Cardiac muscle cell (in vitro differentiated cells and primary cell): Measurements from ENCODE around the gene TMEM26. TPM values are rescaled to one million over a fixed set of nuclear protein-coding genes. Genes with fewer than 3 reads are reported as not detected.

Experiments used
- DNase-seq, 2 donors: peaks; one replicate each; pipeline versions ENCODE4 v3.0.0 to v3.0.0-alpha.2; 2010 to 2017; ENCODE audit warnings: low read depth in 1 of 2, low spot score in 1 of 2
- H3K27ac ChIP-seq: fragments of 200-600 bp; sonication (generic); 2 replicates; pipeline ENCODE4 v1.5.1; 2016
- H3K27me3 ChIP-seq: fragments of 200-600 bp; sonication (generic); 2 replicates; pipeline ENCODE4 v1.6.0; 2016; ENCODE audit warnings: control low read depth
- H3K36me3 ChIP-seq: fragments of 200-600 bp; sonication (generic); 2 replicates; pipeline ENCODE4 v1.5.1; 2016; ENCODE audit warnings: control low read depth
- H3K4me1 ChIP-seq: fragments of 200-600 bp; sonication (generic); 2 replicates; pipeline ENCODE4 v1.8.1; 2017; ENCODE audit warnings: low read depth, mild to moderate bottlenecking, mixed run types
- H3K4me3 ChIP-seq: fragments of 200-600 bp; sonication (generic); 2 replicates; pipeline ENCODE4 v1.5.1; 2016; ENCODE audit warnings: mild to moderate bottlenecking
- H3K9me3 ChIP-seq: fragments of 200-600 bp; sonication (generic); 2 replicates; pipeline ENCODE4 v1.5.1; 2017; ENCODE audit warnings: low read depth, mild to moderate bottlenecking, control low read depth
- polyA plus RNA-seq: library from polyadenylated mRNA; unstranded; fragments of >200 nt; fragmentation: Nextera tagmentation; extraction: Ambion mirVana; gene quantifications from 2 replicates; pipeline ENCODE4 v1.2.1, GENCODE V29; 2016
- total RNA-seq: library from RNA; depleted of rRNA; stranded (reverse); fragments of >200 nt; gene quantifications from 2 replicates; pipeline ENCODE4 v1.2.3, GENCODE V29; 2016
- TF ChIP-seq, protein P1 (sequence below): IDR thresholded peaks from 2 replicates; pipeline ENCODE4 v1.5.1; 2012; ENCODE audit warnings: low read depth, mild to moderate bottlenecking, low read length

TMEM26 gene
- total and polyA plus RNA-seq, 2 experiments from 2014 or later, result 1.1 to 1.2 TPM

DNA sequence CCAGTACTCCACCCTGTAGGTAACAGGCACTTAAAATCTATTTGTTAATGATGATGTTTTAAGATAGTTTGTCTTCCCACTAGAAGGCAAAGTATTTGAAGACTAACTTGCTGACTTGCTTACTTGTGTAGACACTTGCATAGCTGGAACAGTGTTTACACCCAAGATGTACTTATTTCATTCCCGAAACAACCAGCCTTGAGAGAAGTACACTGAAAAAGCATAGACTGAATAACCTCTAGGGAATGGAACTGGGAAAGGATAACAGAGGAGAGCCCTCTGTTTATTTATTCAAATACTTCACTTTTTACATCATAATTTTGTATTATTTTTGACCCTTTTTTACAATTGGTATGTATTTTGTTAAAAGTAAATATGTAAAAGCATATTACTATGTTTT is 33.1 kb upstream of the TMEM26 start:
- Histone ChIP-seq H3K4me3 (no peak overlapping the region), H3K27ac (no peak overlapping the region), H3K4me1 (no peaks in the 10 kb centered on the region), H3K9me3 (no peaks in the 10 kb centered on the region), H3K27me3 (no peaks in the 10 kb centered on the region), H3K36me3 (no peaks in the 10 kb centered on the region)
- DNase-seq, result no peak
- TF ChIP-seq, protein P1, sequence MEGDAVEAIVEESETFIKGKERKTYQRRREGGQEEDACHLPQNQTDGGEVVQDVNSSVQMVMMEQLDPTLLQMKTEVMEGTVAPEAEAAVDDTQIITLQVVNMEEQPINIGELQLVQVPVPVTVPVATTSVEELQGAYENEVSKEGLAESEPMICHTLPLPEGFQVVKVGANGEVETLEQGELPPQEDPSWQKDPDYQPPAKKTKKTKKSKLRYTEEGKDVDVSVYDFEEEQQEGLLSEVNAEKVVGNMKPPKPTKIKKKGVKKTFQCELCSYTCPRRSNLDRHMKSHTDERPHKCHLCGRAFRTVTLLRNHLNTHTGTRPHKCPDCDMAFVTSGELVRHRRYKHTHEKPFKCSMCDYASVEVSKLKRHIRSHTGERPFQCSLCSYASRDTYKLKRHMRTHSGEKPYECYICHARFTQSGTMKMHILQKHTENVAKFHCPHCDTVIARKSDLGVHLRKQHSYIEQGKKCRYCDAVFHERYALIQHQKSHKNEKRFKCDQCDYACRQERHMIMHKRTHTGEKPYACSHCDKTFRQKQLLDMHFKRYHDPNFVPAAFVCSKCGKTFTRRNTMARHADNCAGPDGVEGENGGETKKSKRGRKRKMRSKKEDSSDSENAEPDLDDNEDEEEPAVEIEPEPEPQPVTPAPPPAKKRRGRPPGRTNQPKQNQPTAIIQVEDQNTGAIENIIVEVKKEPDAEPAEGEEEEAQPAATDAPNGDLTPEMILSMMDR, result no peak

DNA sequence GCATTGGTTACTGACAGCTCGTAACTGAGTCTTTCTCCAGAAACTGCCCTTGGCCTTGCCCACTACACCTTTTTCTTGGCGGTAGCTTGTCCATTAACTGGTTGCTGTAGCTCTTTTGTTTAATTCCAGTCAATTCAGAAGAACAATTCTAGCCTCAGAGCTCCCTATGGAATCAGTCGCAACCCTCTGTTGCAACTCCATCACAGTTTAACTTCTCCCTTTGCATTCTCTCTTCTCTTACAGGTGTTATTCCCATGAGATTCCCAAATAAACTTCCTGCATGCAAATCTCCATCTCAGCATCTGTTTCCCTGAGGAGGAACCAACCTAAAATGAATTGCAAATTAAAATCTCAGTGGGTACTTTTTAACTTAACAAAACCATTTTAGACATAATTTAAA is 28.4 kb upstream of the TMEM26 start:
- Histone ChIP-seq H3K4me1 (no peaks in the 10 kb centered on the region), H3K27ac (no peak overlapping the region), H3K27me3 (no peaks in the 10 kb centered on the region), H3K36me3 (no peaks in the 10 kb centered on the region), H3K9me3 (no peaks in the 10 kb centered on the region), H3K4me3 (no peak overlapping the region)
- TF ChIP-seq, protein P1, result no peak
- DNase-seq, result no peak

DNA sequence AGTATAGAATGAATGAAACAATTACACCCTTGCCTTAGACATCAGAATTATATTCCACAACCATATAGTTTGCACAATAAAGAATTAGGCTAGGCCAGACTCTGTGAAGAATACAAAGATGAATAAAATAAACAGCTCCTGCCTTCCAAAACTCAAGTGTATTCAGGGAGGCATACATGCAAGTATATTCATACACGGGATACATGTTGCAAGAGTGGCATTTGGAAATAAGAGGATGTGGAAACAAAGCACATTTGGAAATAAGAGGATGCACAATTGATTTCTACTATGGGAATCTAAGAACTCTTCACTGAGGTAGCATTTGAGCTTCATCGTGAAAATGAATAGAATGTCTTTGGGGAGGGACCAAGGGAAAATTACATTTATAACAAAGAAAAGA is 27.0 kb upstream of the TMEM26 start:
- H3K27me3 ChIP-seq, result no peaks in the 10 kb centered on the region
- no peak overlapping the region for H3K27ac ChIP-seq
- H3K4me3 ChIP-seq, result no peak overlapping the region
- DNase-seq, result no peak
- no peaks in the 10 kb centered on the region for H3K9me3 ChIP-seq
- TF ChIP-seq, protein P1, result no peak
- no peaks in the 10 kb centered on the region for H3K36me3 ChIP-seq
- no peaks in the 10 kb centered on the region for H3K4me1 ChIP-seq

DNA sequence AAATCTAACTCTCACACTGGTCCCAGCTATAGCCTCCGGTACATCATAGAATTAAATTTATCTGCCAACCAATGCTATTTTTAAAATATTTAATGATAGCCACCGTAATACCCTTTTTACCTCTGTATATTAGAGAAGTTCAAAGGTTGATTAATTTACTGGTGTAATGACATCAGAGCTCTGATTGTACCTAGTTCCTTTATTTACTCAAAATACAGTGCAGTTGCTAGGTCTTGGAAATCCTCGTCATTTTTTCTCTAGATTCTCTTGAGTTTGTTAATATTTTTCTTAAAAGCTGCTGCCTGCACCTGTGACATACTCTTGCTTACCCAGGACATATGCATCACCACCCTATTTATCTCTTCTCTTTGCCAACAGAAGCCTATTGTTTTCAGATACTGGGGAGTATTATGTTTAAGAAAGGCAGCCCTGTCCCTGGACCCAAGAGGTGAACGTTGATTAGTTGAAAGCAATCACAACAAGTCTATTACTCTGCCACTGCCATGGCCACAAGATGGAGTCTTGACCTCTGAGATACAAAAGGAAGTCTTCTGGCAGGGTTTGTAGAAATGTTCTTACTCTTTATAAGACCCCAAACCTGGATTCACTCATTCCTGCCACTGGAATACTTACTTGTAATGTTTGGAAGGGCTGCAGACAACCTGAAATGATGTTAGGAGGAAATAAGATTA is 25.6 kb upstream of the TMEM26 start:
- TF ChIP-seq, protein P1, result no peak

DNA sequence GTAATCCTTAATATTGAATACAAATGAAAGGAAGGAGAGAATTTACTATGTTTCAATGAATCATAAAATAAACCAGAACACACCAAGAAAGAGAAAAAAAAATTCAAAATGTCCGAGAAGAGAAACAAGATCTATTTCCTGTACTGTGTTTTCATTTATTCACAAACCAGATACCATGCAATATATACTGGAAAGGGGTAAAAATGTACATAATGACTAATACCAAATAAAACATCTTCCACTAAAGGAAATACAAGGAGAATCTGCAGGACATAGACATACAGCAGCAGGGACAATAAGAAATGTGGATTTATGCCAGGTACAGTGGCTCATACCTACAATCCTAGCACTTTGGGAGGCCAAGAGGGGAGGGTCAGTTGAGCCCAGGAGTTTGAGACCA is 24.3 kb upstream of the TMEM26 start:
- Histone ChIP-seq H3K27ac (no peak overlapping the region), H3K36me3 (no peaks in the 10 kb centered on the region), H3K4me3 (no peak overlapping the region), H3K4me1 (no peaks in the 10 kb centered on the region), H3K27me3 (no peaks in the 10 kb centered on the region), H3K9me3 (no peaks in the 10 kb centered on the region)
- TF ChIP-seq, protein P1, result no peak
- no peak for DNase-seq

More for the DNA sequence above, 25.6 kb upstream of the TMEM26 start:
- no peak for DNase-seq
- H3K27me3 ChIP-seq, result no peaks in the 10 kb centered on the region
- no peaks in the 10 kb centered on the region for H3K9me3 ChIP-seq
- H3K4me1 ChIP-seq, result no peaks in the 10 kb centered on the region
- H3K27ac ChIP-seq, result no peak overlapping the region
- H3K36me3 ChIP-seq, result no peaks in the 10 kb centered on the region
- H3K4me3 ChIP-seq, result no peak overlapping the region
